Measurements from ENCODE around the gene TM9SF3. TPM values are rescaled to one million over a fixed set of nuclear protein-coding genes. Genes with fewer than 3 reads are reported as not detected.

Gene TM9SF3
- total and polyA plus RNA-seq, 10 of the 15 experiments (the other 5 are each of a cell fraction or from before 2014, with no cell fraction given): 17.1 to 85.4 (median 44.9) TPM

DNA sequence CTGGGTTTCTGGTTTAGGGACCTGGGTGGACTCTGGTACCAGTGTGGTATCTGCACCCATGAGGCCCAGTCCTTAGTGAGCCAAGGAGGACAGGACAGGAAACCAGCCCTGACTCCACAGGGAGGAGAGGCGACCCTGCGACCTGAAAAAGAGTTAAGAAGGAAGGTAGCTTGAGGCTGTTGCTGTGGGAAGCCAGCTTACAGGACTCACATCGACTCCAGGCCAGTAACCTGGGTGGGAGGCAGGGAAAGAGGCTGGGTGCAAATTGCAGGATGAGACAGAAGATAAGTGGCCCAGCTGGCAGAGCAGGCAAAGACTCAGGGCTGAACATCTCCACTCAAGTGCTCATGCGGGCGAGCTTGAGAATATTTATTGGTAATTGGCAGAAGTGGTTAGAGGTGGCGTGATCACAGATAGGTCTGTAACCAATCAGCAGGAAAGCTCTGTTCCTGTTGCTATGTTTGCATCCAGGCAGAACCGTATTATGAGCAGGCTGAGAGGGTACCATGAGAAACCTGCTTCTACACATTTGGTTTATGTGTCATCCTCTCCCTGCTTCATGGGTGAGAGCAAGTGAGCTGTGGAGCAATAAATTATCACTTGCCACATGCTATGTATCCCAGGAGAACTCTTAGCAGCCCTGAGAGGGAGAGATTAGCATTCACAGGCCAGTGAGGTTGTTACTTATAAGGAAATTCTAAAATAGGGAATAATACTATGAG, 84.1 kb downstream of the TM9SF3 start (continued):
- TF ChIP-seq, protein P1, sequence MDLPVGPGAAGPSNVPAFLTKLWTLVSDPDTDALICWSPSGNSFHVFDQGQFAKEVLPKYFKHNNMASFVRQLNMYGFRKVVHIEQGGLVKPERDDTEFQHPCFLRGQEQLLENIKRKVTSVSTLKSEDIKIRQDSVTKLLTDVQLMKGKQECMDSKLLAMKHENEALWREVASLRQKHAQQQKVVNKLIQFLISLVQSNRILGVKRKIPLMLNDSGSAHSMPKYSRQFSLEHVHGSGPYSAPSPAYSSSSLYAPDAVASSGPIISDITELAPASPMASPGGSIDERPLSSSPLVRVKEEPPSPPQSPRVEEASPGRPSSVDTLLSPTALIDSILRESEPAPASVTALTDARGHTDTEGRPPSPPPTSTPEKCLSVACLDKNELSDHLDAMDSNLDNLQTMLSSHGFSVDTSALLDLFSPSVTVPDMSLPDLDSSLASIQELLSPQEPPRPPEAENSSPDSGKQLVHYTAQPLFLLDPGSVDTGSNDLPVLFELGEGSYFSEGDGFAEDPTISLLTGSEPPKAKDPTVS (IDR thresholded peaks at IDR 0.05; ENCODE audit: low read depth, low read length): no peak

DNA sequence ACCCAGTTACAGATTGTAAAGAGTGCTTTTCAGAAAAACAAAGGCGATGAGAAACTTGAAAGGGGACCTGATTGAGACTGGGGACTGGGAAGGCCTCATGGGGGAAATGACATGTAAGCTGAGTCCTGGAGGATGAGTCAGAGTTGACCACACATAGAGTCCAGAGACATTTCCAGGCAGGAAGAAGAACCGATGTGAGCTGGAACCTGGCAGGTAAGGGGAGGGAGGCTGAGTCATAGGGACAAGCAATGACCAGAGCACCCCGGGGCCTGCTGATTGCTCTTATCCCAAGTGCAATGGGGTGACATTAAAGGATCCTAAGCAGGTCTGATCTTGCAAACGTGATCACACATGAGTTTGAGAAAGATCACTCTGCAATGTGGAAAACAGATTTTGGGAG, 84.8 kb downstream of the TM9SF3 start:
- ChIA-PET POLR2A (no interaction called here), SMC1A (ENCODE audit: uncharacterized antibody, unreplicated experiment) (interaction anchor here (0.9 to 2.6 kb wide), 4 partner anchors 8 to 28 kb away, joined by 3 to 10 read pairs (median 6); no protein-coding TSS in a partner anchor), RAD21 (ENCODE audit: unreplicated experiment) (interaction anchor here (1.5 kb wide), 1 partner anchor 33 kb away, joined by 3 read pairs; no protein-coding TSS in a partner anchor), CTCF (interaction anchor here (1.1 to 2.2 kb wide), 3 partner anchors 8 to 12 kb away, joined by 5 to 14 read pairs (median 10); partner anchors contain the start of gene TLL2)
- H3K9me3 ChIP-seq (replicated peaks; ENCODE audit: control insufficient read depth, insufficient read depth, low read length): no peaks in the 10 kb centered on the region
- H4K20me1 ChIP-seq (ENCODE audit: control insufficient read depth, insufficient read depth): no peaks in the 10 kb centered on the region
- DNase-seq (ENCODE audit: low read depth, low spot score) (no peak), ATAC-seq (no peak), FAIRE-seq (no peak)
- H3K79me2 ChIP-seq (ENCODE audit: control insufficient read depth, insufficient read depth, low read length): no peaks in the 10 kb centered on the region
- no peaks in the 10 kb centered on the region for H3K36me3 ChIP-seq (ENCODE audit: control insufficient read depth in 2 of 2, insufficient read depth in 2 of 2, low read length in 1 of 2)
- intact Hi-C loops (cut with micrococcal nuclease; ENCODE audit: unreplicated experiment): no loop called here
- BruUV-seq (replicated peaks): no TSS peak
- TF ChIP-seq, protein P2, sequence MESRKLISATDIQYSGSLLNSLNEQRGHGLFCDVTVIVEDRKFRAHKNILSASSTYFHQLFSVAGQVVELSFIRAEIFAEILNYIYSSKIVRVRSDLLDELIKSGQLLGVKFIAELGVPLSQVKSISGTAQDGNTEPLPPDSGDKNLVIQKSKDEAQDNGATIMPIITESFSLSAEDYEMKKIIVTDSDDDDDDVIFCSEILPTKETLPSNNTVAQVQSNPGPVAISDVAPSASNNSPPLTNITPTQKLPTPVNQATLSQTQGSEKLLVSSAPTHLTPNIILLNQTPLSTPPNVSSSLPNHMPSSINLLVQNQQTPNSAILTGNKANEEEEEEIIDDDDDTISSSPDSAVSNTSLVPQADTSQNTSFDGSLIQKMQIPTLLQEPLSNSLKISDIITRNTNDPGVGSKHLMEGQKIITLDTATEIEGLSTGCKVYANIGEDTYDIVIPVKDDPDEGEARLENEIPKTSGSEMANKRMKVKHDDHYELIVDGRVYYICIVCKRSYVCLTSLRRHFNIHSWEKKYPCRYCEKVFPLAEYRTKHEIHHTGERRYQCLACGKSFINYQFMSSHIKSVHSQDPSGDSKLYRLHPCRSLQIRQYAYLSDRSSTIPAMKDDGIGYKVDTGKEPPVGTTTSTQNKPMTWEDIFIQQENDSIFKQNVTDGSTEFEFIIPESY (IDR thresholded peaks at IDR 0.05): no peak
- TF ChIP-seq POLR2A (IDR thresholded peaks at IDR 0.05; ENCODE audit: low read depth, low read length) (no peak), TARDBP (IDR thresholded peaks at IDR 0.05; ENCODE audit: borderline replicate concordance) (no peak), FOS (IDR thresholded peaks at IDR 0.05; ENCODE audit: borderline replicate concordance, extremely low read depth, insufficient read length) (no peak), TCF7 (IDR thresholded peaks at IDR 0.05; ENCODE audit: borderline replicate concordance) (no peak), PAX8 (IDR thresholded peaks at IDR 0.05) (no peak), EZH2 (IDR thresholded peaks at IDR 0.05; ENCODE audit: borderline replicate concordance, control insufficient read depth, low read depth, low read length) (no peak)
- TF ChIP-seq, protein P3, sequence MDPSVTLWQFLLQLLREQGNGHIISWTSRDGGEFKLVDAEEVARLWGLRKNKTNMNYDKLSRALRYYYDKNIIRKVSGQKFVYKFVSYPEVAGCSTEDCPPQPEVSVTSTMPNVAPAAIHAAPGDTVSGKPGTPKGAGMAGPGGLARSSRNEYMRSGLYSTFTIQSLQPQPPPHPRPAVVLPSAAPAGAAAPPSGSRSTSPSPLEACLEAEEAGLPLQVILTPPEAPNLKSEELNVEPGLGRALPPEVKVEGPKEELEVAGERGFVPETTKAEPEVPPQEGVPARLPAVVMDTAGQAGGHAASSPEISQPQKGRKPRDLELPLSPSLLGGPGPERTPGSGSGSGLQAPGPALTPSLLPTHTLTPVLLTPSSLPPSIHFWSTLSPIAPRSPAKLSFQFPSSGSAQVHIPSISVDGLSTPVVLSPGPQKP (IDR thresholded peaks at IDR 0.05; ENCODE audit: low read depth, low read length): no peak
- no peaks in the 10 kb centered on the region; a peak in 1 of 4 replicates for H3K27me3 ChIP-seq (replicated peaks in 1 of 2; ENCODE audit: control insufficient read depth in 2 of 2, insufficient read depth in 2 of 2, low read length in 1 of 2)
- no peak overlapping the region for H3K27ac ChIP-seq (ENCODE audit: control insufficient read depth, insufficient read depth)
- H3K9ac ChIP-seq (ENCODE audit: control insufficient read depth, insufficient read depth, low read length): no peak overlapping the region
- 10% methylated on average over 4 of the region's 4 CpGs for WGBS (ENCODE audit: insufficient coverage, insufficient replicate concordance, low lambda C conversion rate, missing lambda C conversion rate)
- peaks cover 4% of the 10 kb centered on the region; the same call in 1 of the 2 replicates for H3K4me1 ChIP-seq (ENCODE audit: control insufficient read depth, insufficient read depth, low read length)
- in situ Hi-C loops (cut with MboI): no loop called here
- H3K4me2 ChIP-seq (ENCODE audit: control insufficient read depth, insufficient read depth): no peak overlapping the region
- H3K4me3 ChIP-seq: no peak overlapping the region
- H2AFZ ChIP-seq (ENCODE audit: control insufficient read depth, low read depth, low read length): no peak overlapping the region

Measured in GM12878 (cell line).